GM21528 (cell line): ENCODE results near the gene COL1A1.

ENCODE experiments used
- ATAC-seq: cut with Tn5 transposase; IDR thresholded peaks from one replicate; pipeline ENCODE4 v1.9.1; 2021; ENCODE audit warnings: mild to moderate bottlenecking, moderate library complexity; ENCODE audit not compliant: unreplicated experiment, low FRiP score

COL1A1 gene

GRCh38 chr17:50201276-50201854 lies at the start of gene COL1A1:
COL1A1 (minus strand) TSS chr17:50201631; CDS start chr17:50201513, 118 bp downstream.
- no peak for ATAC-seq

DNA sequence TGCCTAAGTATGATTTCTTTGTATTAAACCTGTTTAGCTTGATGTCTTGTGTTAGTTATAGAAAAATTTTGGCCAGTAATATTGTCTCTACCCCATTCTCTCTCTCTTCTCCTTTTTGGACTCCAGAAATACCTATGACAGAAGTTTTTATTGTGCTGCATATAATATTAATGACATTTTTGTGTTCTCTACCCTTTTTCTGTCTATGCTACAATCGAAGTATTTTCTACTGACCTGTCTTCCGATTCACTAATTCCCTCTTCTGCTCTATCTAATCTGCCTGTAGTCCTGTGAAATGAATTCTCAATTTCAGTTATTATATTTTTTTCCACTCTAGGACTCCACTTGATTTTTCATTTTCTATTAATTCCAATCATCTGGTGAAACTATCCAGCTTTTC lies 46.8 kb upstream of the COL1A1 start:
- ATAC-seq: no peak

GRCh38 chr17:50244771-50245170 lies 43.3 kb upstream of the COL1A1 start:
- no peak for ATAC-seq

- no peak for ATAC-seq
These were observed 40.0 kb upstream of the COL1A1 start for GRCh38 chr17:50241431-50241830.

- no peak for ATAC-seq
These were observed 39.4 kb upstream of the COL1A1 start for GRCh38 chr17:50240851-50241250.

- ATAC-seq: no peak
These were observed 38.5 kb upstream of the COL1A1 start for GRCh38 chr17:50239937-50240336.

- no peak for ATAC-seq
These were observed 37.3 kb upstream of the COL1A1 start for GRCh38 chr17:50238601-50239280.

GRCh38 chr17:50237901-50238300 lies 36.5 kb upstream of the COL1A1 start:
- no peak for ATAC-seq

DNA sequence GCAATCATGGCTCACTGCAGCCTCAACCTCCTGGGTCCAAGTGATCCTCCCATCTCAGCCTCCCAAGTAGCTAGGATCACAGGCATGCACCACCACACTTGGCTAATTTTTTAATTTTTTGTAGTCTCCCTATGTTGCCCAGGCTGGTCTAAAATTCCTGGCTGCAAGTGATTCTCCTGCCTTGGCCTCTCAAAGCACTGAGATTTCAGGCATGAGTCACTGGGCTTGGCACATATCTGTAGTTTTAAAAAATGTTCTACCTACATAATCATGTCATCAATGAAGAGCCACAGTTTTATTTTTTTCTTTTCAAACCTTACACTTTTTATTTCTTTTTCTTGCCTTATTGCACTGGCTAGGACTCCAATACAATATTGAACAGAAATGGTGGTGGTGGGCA lies 33.1 kb upstream of the COL1A1 start:
- ATAC-seq: no peak

GRCh38 chr17:50225701-50226240 lies 24.3 kb upstream of the COL1A1 start:
- ATAC-seq: no peak

DNA sequence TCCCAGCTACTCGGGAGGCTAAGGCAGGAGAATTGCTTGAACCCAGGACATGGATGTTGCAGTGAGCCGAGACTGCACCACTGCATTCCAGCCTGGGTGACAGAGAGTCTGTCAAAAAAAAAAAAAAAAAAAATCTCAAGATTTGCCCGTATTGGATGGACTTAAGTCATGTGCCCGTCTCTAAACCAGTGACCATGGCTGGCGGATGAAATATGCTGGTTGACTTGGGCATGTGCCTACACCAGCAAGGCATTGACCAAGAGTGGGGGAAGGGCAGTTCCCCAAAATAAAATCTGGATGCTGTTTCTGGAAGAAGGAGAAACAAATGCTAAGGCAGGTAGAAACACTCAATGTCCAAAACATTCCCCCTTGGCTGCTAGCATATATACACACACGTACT lies 21.5 kb upstream of the COL1A1 start:
- ATAC-seq: no peak

DNA sequence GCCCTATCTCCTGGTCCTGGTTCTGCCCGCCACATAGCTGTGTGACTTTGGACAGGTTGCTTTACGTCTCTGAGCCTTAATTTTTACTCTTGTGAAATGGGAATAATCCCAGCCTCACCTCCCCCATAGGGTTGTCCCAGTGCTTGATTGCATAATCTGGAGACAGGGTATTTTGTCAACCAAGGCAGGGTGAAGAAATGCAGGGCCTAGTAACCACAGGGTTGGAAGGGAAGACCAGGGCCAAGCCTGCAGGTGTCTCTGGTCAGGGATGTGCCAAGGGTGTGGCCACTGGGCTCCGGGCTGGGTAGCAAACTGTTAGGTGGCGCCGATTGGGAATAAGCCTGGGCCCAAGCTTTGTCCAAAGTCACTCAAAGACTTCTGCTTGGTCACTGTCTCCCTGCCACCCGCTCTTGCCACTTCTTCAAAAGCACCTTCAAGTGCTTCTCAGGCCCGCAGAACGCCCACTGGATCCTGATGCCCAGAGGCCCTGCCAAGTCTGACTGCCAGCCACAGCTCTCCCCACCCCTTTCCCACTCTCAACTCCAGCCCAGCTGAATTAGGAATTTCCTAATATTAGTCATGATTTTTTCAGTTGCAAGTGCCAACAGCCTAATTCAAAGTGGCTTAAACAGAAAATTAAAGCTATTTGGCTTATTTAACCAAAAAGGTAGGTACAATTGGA lies 20.6 kb upstream of the COL1A1 start:
- no peak for ATAC-seq

GRCh38 chr17:50221266-50221863 lies 19.9 kb upstream of the COL1A1 start:
- no peak for ATAC-seq

GRCh38 chr17:50220811-50221210 lies 19.4 kb upstream of the COL1A1 start:
- ATAC-seq: no peak

- no peak for ATAC-seq
These were observed 18.6 kb upstream of the COL1A1 start for GRCh38 chr17:50219939-50220465.

GRCh38 chr17:50219342-50219741 lies 17.9 kb upstream of the COL1A1 start:
- no peak for ATAC-seq

DNA sequence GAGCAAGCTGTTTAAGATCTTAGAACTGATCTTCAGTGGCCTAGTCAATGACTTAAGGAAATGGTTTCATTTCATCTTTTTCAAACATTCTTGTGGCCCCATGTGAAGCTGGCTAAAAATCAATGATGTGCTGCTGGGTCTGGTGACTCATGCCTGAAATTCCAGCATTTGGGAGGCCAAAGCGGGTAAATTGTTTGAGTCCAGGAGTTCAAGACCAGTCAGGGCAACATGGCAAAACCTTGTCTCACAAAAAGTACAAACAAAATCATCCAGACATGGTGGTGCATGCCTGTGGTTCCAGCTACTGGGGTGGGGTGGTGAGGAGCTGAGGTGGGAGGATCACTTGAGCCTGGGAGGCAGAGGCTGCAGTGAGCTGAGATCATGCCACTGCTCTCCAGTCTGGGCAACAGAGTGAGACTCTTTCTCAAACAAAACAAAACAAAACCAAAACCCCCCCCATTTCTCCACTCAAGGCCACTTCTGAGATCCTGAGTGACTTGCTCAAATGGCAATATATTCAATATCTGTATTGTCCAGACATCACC lies 17.4 kb upstream of the COL1A1 start:
- ATAC-seq: no peak

DNA sequence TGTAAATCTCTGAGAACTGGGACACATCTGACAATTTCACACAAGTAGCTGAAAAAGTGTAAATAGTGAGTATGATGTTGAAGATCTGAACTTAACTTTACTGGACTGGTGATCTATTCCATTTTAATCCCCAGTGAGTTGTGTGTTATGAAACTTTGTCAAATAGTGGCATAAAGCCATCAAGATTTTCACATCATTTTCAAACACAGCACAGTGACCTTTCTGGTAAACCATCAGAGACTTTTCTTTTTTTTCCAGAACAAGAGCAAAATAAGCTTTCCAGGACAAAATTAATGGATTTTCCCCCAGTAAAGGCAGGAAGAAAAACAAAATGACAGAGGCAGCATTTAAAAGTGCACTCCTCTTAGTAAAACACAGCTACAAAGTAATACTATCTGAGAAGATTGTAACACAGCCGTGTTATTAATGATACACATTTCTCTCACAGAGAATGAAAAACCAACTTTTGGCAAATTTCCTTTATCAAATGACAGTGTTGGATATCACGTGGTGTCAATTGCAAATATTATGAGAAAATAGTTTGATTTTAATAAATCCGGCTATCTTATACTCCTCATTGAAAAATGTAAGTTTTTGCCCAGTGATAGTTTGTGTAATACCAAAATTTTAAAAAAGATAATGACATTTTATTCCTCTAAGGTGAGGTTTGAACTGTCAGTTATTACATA lies 16.8 kb upstream of the COL1A1 start:
- no peak for ATAC-seq

GRCh38 chr17:50217591-50217990 lies 16.2 kb upstream of the COL1A1 start:
- ATAC-seq: no peak
